Ammon's horn (tissue), 1 donor: Measurements from ENCODE around the gene UCKL1.
A peak's percentile ranks its signal among the peaks of the same experiment; 100 is the strongest.
"Not testable (repeated sequence)": the region's sequence is repeated elsewhere in the genome, so short reads cannot be mapped to it uniquely, and the experiment has no call there.

ENCODE experiments used
- DNase-seq: peaks from one replicate; pipeline ENCODE4 v3.0.0-alpha.2; 2016; ENCODE audit warnings: low spot score

Gene UCKL1

DNA sequence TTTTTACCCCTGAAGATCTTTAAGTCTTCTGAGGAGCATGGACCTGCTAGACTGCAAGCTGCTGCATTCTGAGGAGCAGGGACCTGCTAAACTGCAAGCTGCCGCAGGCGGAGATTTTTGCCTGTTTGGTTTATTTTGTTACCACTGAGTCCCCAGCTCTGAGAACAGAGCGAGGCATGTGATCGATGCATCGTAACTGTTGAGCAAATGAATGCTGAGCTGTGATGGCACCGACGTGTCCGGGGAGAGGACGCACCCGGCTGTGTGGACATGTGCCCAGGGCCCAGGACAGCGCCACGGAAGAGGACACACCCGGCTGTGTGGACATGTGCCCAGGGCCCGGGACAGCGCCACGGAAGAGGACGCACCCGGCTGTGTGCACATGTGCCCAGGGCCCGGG is 37.1 kb downstream of the UCKL1 start:
- no peak for DNase-seq

DNA sequence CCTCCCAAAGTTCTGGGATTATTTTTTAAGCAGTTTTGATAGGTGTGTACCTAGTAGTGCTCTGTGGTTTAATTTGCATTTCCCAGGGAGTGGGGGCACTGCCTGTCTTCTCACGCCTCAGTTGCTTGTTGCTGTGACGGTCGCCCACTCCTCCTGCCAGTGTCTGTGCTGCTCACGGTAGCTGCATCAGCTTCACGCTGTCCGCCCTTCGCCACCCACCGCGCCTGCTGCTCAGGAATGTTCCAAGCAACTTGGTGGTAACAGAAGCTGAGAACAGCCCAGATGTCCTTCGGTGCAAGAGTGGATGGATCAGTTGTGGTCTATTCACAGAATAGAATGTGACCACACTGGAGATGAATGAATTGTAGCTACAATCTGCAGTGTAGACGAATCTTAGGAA is 38.4 kb downstream of the UCKL1 start:
- DNase-seq = peak; percentile 76

DNA sequence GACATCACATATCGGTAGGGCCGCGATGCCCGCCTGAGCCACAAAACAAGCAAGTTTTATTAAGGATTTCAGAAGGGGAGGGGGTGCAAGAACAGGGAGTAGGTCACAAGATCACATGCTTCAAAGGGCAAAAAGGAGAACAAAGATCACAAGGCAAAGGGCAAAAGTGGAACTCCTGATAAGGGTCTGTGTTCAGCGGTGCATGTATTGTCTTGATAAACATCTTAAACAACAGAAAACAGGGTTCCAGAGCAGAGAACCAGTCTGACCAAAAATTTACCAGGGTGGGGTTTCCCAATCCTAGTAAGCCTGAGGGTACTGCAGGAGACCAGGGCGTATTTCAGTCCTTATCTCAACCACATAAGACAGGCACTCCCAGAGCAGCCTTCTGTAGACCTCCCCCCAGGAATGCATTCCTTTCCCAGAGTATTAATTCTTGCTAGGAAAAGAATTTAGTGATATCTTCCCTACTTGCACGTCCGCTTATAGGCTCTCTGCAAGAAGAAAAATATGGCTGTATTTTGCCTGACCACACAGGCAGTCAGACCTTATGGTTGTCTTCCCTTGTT is 39.8 kb downstream of the UCKL1 start:
- not testable (repeated sequence) for DNase-seq

DNA sequence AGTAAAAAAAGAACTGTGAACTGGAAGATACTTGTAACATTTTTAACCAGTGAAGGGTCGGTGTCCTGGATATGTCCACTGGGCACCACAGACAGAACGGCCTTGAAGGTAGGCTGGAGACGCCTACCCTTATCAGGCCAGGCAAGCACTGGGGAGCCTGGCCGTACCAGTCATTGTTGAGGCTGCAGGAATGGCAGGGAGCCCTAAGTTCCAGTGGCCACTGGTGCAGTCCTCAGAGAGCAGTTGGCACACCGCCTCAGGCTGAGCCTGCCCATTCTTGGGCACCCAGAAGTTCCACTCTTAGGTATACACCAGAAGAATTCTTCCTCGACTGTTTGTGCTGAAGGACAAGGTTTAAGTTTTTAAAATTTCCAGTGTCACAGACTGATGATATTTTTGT is 40.7 kb downstream of the UCKL1 start:
- DNase-seq = peak; percentile 71

DNA sequence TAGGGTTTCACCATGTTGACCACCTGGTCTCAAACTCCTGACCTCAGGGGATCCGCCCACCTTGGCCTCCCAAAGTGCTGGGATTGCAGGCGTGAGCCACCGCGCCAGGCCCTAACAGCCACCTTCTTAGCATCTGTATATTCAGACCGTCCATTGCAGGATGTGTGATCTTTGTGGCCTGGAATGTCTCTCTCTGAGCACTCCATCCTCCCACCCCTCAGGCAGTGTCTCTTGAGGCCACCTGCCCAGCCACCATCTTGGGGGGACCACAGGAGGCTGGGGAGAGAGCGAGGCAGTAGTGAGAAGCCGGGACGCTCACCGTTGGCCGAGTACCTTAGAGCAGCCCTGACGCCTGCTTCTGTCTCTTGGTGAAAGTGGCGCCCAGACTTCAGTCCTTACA is 42.4 kb downstream of the UCKL1 start:
- DNase-seq = no peak

DNA sequence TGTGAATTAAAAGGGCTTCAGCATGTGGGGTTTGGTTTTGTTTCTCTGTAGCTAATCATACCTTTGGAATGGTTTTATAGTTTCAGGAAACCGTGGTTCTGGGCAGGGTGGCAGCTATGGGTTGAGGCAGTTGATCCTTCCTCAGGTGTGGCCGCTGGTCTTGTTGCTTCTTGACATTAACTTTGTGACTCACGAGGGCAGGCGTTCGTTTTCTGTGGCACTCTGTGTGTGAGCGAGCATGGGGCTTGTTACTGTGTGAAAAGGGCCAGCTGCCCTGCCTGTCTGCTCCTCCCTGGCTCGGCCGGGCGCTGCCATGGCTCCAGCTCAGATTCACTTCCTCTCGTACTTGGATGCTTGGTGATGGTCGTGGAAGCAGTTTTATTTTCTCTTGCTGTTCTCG is 45.0 kb downstream of the UCKL1 start:
- peak; percentile 68 for DNase-seq

DNA sequence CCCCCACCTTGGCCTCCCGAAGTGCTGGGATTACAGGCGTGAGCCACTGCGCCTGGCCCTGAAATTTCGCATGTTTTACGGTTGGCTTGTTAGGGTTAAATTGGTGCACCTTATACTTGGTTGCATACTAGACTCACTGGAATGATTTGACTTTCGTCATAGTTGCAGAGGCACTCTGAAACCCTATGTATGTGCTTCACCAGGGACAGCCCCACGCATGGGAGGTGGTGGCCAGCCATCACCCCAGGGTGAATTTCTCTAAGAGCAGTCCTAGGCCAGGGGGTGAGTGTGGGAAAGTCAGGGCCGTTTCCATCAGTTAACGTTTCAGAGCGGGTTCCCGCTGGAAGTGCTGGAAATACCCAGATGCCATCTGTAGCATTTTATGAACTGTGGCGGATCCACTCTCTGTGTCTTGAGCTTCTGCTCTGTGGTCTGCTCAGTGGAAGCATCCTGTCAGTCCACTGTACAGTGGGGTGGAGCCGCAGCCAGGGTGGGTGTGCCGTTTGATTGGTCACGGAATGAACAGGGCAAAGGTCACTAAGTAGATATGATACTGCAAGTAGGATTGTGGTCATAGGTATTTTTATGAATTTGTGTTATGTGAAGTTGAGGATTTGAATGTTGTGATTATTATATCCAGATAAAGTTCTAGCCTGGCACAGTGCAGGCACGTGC is 48.1 kb downstream of the UCKL1 start:
- DNase-seq = no peak

DNA sequence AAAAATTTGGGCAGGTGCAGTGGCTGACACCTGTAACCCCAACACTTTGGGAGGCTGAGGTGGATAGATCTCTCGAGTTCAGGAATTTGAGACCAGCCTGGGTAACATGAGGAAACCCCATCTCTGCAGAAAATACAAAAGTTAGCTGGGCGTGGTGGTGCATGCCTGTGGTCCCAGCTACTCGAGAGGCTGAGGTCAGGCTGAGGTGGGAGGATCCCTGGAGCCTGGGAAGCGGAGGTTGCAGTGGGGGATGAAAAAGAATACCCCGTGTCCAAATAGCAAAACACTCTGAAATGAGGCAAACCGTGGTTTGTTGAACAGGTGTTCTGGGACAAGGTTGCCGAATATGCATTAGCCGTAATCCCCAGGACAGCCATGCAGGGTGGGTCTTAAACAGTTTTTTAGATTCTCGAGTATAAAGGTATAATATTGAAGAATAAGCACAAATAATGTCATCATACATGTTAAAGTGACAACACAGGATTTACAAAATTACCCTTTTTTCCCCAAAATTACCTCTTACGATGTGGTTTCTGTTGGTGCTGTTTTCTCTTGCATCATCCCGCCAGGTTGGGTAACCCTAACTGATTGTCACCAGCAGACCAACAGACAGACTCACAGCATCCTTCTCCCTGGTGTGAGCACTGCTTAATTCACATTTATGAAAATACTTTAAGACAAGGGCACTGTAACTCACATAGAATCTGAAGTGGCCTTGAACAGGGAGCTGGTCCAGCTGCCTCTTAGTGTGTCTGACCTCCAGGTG is 52.2 kb downstream of the UCKL1 start:
- no peak for DNase-seq

DNA sequence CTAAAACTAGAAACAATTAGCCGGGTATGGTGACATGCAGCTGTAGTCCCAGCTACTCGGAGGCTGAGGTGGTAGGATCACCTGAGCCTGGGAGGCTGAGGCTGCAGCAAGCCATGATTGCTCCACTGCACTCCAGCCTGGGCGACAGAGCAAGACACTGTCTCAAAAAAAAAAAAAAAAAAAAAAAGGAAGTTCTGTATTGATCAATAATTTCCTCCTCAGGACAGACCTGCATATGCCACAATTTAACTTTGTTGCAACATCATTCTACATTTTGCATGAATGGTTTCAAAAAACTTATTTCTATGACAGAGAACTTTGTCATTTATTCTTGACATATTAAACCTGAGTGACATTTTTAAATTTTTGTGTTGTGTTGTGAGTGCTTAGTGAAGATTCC is 55.8 kb downstream of the UCKL1 start:
- DNase-seq = no peak

DNA sequence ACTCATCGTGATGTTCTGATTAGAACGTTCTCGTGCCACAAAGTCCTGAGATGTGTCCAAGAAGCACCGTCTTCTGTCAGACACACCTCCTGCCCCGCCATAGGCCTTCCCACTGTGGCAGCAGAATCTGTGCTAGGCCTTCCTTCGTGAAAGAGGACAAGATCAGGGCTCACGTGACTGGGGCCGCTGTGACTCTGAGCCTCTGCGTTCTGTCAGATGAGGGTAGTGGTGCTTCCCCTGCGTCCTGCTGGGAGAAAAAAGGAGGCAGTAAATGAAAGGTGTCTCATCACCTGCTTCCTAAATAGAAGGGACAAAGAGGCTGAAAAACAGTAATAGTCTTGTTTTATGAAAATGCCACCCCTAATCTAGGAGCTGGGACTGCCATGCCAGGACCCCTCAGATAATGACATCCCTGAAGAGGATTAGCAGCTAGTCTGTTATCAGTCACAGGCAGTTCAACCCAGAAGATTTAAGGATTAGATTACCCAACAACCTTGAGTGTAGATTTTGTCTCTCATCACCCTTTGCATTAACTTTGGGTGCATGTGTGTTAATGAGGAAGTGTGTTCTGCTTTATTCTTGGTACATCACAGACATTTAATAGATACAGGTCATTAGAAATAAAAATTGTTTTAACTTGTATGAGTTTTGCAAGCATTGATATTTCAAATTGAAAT is 57.2 kb downstream of the UCKL1 start:
- no peak for DNase-seq

DNA sequence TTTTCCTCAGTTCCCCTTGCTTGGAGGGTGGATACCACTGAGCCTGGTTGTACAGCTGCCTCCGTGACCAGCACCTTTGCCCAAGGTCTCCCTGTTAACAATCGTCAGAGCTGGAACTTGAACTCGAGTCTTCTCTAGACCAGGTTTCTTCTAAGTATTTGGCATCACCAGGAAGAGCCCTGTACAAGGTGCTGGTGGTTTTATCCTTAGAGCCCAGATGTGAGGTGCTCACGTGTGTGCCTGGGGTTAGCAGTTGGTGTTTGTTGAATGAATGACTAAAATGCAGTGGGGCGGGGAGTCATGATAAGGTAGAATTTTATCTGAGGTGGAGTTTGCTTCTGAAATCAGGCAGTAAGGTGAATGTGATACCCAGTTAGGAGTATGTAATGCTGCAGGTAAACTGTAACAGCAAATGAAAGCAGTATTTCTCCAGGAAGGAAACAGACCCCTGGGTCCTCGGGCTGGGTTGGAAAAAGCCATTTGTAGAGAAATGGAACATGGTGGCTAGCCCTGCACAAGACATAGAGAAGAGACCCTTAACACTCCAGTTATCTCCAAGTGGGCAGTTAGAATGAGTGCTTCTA is 58.1 kb downstream of the UCKL1 start:
- no peak for DNase-seq

DNA sequence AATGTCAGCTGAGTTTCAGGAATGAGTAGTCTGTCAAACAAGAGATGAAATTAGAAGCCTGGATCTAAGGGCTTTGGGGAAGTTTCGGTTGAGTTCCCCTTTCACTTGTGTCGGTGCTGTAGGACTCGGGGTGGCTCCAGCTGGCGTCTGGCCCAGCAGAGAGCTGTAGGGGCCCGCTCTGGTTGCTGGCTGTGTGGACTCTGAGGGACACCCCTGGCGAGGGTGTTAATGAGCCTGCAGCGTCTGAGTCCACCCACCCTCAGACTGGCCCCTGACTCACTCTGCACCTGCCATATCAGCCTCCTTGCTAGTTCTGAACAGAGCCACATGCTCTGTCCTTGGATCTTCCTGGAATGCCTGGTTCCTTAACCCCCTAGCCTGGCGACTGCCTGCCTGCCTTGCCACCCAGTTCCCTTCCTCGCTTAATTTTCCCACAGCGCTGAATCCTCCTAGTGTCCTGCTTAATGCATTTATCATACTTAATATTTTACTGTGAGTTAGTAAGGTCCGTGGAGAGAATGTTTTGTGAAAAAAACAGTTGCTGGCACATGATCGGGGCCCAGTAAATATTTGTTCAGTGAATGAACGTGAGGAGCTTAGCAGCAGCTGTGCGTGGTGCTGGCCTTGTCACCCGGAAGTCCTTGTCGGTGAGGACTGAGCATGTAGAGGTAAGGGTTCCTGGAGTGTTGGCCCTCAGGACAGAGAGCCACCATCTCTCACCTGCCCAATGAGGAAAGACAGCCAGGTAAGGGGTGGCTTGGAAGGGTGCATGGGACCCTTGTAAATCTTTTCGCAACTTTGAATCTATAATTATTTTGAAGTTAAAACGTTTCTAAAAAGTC is 59.7 kb downstream of the UCKL1 start:
- DNase-seq = peak; percentile 77

DNA sequence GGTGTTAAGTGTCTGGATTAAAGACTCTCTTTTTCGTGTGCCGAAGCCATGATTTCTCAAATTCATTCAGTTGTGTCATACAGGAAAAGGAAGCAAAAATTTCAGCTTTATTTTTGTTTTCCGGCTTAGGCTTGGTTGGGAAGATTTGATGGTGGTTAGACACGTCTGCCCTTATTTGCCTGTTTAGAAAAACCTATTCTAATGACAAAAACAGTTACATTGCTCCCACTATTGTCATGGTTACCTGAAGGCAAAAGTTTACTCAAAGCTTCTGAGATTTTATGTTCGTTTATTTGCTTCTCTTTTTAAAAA is 60.3 kb downstream of the UCKL1 start:
- no peak for DNase-seq

DNA sequence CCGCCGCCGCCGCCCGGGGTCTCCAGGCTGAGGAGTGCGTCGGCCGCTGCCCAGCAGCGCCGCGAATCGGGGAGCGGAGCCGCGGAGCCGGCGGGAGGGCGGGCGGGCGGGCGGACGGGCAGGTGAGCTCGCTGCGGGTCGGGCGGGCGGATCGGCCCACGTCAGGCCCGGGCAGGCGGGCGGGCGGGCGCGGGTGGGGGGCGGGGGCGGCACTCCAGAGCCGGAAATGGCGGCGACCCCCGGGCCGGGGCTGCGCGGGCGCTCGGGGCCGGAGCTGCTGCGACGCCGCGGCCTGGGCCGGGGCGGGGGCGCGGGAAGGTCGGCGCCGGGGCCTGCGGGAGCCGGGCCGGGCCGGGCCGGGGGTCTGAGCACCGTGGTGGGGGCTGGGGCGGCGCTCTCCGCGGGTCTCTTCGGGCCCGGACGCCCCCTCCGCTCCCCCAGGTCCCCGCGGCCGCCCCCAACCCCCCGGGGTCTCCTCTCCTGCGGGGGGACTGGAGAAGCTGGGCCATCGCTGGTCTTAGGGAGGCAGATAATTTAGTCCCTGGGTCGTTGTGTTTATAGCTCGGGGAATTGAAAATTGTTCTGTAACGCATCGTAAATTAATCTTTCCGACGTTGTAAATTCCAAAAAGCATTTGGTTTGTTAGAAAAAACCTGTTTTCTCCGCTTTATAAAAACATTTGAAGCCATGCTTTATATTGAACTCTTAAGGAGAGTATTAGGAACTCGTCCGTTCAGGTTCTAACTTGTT is 60.8 kb downstream of the UCKL1 start:
- DNase-seq = no peak

DNA sequence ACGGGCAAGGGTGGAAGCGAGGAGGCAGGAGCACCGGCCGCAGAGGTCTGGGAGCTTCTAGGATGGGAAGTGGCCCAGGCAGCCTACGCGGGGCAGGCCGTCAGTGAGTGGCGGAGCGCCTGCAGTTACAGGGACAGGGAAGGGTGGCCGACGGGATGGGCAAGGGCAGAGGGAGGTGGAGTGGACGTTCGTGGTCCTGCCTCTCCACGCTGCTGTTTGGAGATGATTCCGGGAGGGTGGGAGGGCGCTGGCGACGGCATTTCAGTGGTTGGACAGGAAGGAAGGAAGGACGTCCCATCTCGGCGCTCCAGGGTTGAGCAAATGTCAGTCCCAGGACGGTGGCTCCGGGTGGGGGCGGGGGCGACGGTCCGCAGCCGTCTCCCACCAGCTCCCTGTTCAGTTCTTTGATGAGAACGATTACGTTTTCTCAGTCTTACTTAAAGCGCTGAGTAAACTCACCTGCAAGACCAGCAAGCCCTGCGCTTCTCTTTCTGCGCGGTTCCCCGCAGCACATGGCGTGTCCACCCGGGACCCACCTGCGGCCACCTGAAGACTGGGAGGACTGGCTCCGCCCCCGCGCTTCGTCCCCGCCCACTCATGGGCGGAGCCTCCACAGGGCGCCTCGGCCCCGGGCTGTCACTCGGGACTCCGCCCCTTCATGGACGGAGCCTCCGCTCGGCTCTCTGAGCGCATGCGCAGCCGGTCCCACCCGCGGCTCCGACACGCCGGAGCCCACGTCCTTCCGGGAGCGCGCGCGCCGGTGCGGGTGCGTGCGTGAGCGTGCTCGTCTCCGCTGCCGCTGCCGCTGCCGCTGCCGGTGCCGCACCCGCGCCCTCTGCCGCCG is 61.6 kb downstream of the UCKL1 start, which contains the start of gene DNAJC5:
TSS of gene DNAJC5 (plus strand) at position 769 of the 844 bp plus-strand sequence. CDS start 33,220 bp downstream, outside the sequence.
- DNase-seq = peak; percentile 97

DNA sequence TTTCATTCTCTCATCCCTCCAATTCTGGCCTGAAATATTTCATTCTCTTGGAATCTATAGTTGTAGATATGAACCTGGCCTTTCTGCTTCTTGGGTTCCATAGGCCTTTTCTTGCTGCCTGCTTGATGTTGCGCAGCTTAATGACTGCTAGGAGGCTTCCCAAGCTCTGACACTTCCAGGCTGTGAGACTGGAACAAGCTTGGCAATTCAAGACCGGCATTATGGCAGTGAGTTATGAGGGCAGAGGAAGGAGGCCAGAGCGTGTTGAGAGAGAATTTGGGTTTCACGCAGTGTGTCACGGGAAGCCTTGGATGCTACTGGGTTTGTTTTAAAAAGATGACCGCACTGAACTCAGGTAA is 62.2 kb downstream of the UCKL1 start:
- no peak for DNase-seq

DNA sequence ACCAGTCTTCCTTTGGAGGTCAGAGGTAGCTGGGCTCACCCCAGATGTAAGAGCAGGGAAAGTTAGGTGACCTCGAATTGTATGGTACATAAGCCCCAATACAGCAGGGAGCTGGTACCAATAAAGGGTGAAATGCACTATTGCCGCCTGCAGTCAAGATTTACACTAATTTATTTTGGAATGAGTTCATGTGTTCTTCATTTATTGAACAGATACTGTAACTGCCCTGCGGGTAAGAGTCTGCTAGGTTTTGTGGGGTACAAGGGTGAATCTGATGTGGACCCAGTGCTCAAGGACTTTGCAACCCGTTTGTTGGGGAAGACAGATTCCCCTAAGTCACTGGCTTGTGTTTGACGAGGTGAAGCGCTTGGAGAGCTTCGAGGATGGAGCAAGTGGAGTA is 63.8 kb downstream of the UCKL1 start:
- no peak for DNase-seq

DNA sequence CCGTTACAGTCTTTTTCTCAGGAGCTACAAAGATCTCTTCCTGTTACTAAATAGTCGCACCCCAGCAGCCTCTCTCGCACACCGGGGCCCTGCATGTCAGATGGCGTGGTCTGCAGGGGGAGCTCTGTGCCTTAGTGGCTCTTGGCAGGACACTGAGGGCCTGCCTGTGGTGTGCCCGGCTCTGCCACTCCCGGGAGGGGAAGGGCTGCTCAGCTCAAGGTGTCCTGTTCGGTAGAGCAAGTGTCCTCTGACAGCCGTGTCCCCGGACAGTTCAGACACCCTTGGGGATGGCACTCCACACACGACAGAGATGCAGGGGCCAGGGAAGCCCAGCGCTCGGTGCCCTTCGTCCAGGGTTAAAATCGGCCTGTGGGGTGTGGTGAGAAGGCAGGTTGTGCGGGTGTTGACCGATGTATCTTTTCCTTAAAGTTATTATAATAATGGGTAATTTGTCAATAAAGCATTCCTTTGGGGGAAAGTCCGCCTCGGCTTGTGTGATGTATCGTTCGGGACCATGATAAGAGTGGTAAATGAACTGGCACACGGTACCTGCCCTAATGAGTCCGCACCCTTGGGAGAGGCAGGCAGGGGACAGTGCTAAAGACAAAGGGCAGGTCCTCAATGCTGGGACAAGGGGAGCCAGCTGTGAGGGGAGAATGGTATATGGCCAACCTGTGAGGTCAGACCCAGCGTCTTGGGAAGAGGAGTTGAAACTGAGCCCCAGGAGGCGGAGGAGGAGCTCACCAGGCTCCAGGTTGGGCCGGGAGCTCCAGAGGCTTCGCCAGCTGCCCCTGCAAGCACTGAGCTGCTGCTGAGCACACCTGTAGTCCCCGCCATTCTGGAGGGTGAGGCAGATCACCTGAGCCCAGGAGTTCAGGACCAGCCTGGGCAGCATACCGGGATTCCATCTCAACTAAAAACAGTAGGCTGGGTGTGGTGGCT is 64.9 kb downstream of the UCKL1 start:
- DNase-seq = no peak

DNA sequence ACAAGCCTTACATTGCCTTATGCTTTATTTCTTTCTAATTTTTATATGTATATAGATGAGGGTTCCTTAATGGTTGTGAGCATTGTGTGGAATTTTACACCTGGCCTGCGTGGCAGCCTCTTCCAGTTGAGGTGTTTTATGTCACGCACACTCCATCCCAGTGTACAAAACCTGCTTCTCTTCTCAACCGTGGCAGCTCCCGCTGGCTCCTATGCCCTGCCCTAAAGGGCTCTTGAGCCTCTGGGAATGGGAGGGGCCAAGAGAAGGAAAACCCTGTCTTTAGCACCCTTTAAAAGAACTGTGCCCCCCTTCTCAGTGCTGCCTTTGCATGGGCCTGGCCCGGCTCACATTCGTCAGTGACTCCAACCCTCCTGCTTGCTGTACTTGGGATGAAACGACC is 65.6 kb downstream of the UCKL1 start:
- DNase-seq = no peak
